ENCODE data around the gene MAP2K6. TPM values are rescaled to one million over a fixed set of nuclear protein-coding genes. Genes with fewer than 3 reads are reported as not detected.

The MAP2K6 gene
- polyA plus RNA-seq, 3 donors: 19.6 to 24.9 (median 21.7) TPM

- DNase-seq: no peak
These were observed 70.8 kb downstream of the MAP2K6 start for GRCh38 chr17:69485251-69485661.

GRCh38 chr17:69485901-69486643 lies 71.6 kb downstream of the MAP2K6 start:
- DNase-seq: no peak

GRCh38 chr17:69486779-69487637 lies 72.5 kb downstream of the MAP2K6 start:
- no peak for DNase-seq

- peak; percentile 28 for DNase-seq
These were observed 74.8 kb downstream of the MAP2K6 start for GRCh38 chr17:69489313-69489712.

- no peak for DNase-seq
These were observed 78.0 kb downstream of the MAP2K6 start for GRCh38 chr17:69492410-69493071.

GRCh38 chr17:69495787-69496186 lies 81.3 kb downstream of the MAP2K6 start:
- no peak for DNase-seq

GRCh38 chr17:69497161-69497560 lies 82.7 kb downstream of the MAP2K6 start:
- DNase-seq: no peak

GRCh38 chr17:69499318-69499717 lies 84.8 kb downstream of the MAP2K6 start:
- no peak for DNase-seq

- DNase-seq: no peak
These were observed 86.5 kb downstream of the MAP2K6 start for GRCh38 chr17:69500911-69501429.

- peak; percentile 80 for DNase-seq
These were observed 87.3 kb downstream of the MAP2K6 start for GRCh38 chr17:69501591-69502468.

GRCh38 chr17:69503711-69504110 lies 89.2 kb downstream of the MAP2K6 start:
- DNase-seq: no peak

GRCh38 chr17:69505740-69506139 lies 91.2 kb downstream of the MAP2K6 start:
- DNase-seq: no peak

- DNase-seq: no peak
These were observed 92.0 kb downstream of the MAP2K6 start for GRCh38 chr17:69506489-69506888.

GRCh38 chr17:69508814-69509213 lies 94.3 kb downstream of the MAP2K6 start:
- no peak for DNase-seq

- DNase-seq: no peak
These were observed 96.8 kb downstream of the MAP2K6 start for GRCh38 chr17:69511250-69511649.

- DNase-seq: no peak
These were observed 98.4 kb downstream of the MAP2K6 start for GRCh38 chr17:69512946-69513345.

GRCh38 chr17:69516225-69516624 lies 101.7 kb downstream of the MAP2K6 start:
- no peak for DNase-seq

GRCh38 chr17:69516911-69517310 lies 102.4 kb downstream of the MAP2K6 start:
- DNase-seq: no peak

- no peak for DNase-seq
These were observed 104.5 kb downstream of the MAP2K6 start for GRCh38 chr17:69518951-69519350.

- peak; percentile 27 for DNase-seq
These were observed 108.9 kb downstream of the MAP2K6 start for GRCh38 chr17:69523244-69523861.

- no peak for DNase-seq
These were observed 110.4 kb downstream of the MAP2K6 start for GRCh38 chr17:69524854-69525253.
